Activated CD8-positive, alpha-beta T cell treated with anti-CD3 and anti-CD28 coated beads for 36 hours (primary cell): ENCODE data around the gene UNC5A. TPM values are rescaled to one million over a fixed set of nuclear protein-coding genes. Genes with fewer than 3 reads are reported as not detected.

Experiments
- ATAC-seq: fragments of 200-7000 bp; cut with Tn5 transposase; one replicate; pipeline ENCODE4 v1.10.0; 2021; ENCODE audit warnings: mild to moderate bottlenecking, moderate library complexity
- CTCF ChIA-PET: fragments of 350-600 bp; sonication (Branson Sonifier 250); formaldehyde crosslinking; loops from one replicate; lab custom pipeline; 2021; ENCODE audit warnings: antibody characterized with exemption; lab: Charles Lee
- POLR2A ChIA-PET: fragments of 350-600 bp; sonication (Branson Sonifier 250); formaldehyde crosslinking; loops from one replicate; lab custom pipeline; 2021; ENCODE audit warnings: antibody characterized with exemption; lab: Charles Lee
- DNase-seq: peaks from one replicate; pipeline ENCODE4 v3.0.0-alpha.2; 2020
- H3K27ac Mint-ChIP-seq: one replicate; pipeline ENCODE4 v1.8.0; 2021; ENCODE audit warnings: mild to moderate bottlenecking, mixed read lengths
- H3K27me3 Mint-ChIP-seq: one replicate; pipeline ENCODE4 v1.8.0; 2021; ENCODE audit warnings: mixed read lengths
- H3K36me3 Mint-ChIP-seq: one replicate; pipeline ENCODE4 v1.8.0; 2021; ENCODE audit warnings: low read depth, mixed read lengths
- H3K4me1 Mint-ChIP-seq: one replicate; pipeline ENCODE4 v1.8.0; 2021; ENCODE audit warnings: low read depth, mixed read lengths
- H3K4me3 Mint-ChIP-seq: one replicate; pipeline ENCODE4 v1.8.0; 2021; ENCODE audit warnings: mild to moderate bottlenecking, moderate library complexity, mixed read lengths
- H3K9me3 Mint-ChIP-seq: one replicate; pipeline ENCODE4 v1.8.0; 2021; ENCODE audit warnings: mixed read lengths
- intact Hi-C: fragments of 100-400 bp; cut with micrococcal nuclease; formaldehyde crosslinking; loops from one replicate; pipeline ENCODE4 v1.10.0; 2022
- total RNA-seq, 2 experiments: library from RNA; stranded (reverse); gene quantifications; one replicate each; pipeline ENCODE4 v1.2.3, GENCODE V29; 2021
- TF ChIP-seq, protein P1 (sequence below): fragments of 200-600 bp; IDR thresholded peaks from one replicate; pipeline ENCODE4 v1.8.0; 2022; ENCODE audit warnings: antibody characterized with exemption, mild to moderate bottlenecking

UNC5A gene
- total RNA-seq, 2 experiments from 2014 or later, result not detected

DNA sequence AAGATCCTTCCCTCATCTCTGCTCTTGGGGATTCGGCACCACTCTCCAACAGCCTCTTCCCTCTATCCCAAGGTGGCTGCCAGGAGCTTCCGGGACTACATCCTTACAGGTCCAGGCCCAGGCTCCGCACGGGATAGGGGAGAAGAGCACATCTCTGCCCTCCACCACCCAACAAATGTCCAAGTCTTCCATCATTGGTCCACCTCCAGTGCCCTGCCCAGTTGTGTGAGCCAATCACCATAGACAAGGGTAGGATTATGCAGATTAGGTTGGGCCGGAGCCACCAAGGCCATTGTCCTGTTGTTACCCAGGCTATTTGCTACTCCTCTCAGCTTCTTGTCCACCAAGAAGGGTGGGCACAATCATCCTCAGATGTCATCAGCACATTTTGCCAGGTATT lies 9.1 kb downstream of the UNC5A start:
- Mint-ChIP-seq H3K9me3 (no peaks in the 10 kb centered on the region), H3K36me3 (no peaks in the 10 kb centered on the region), H3K27me3 (peaks cover 61% of the 10 kb centered on the region), H3K4me1 (peaks cover 12% of the 10 kb centered on the region), H3K4me3 (no peak overlapping the region), H3K27ac (no peak overlapping the region)
- TF ChIP-seq, protein P1, sequence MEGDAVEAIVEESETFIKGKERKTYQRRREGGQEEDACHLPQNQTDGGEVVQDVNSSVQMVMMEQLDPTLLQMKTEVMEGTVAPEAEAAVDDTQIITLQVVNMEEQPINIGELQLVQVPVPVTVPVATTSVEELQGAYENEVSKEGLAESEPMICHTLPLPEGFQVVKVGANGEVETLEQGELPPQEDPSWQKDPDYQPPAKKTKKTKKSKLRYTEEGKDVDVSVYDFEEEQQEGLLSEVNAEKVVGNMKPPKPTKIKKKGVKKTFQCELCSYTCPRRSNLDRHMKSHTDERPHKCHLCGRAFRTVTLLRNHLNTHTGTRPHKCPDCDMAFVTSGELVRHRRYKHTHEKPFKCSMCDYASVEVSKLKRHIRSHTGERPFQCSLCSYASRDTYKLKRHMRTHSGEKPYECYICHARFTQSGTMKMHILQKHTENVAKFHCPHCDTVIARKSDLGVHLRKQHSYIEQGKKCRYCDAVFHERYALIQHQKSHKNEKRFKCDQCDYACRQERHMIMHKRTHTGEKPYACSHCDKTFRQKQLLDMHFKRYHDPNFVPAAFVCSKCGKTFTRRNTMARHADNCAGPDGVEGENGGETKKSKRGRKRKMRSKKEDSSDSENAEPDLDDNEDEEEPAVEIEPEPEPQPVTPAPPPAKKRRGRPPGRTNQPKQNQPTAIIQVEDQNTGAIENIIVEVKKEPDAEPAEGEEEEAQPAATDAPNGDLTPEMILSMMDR, result no peak
- no peak for DNase-seq
- intact Hi-C loops, result no loop called here
- ATAC-seq, result no peak
- ChIA-PET POLR2A (no interaction called here), CTCF (interaction anchor here (3.4 kb wide), 1 partner anchor 161 kb away, joined by 14 read pairs; no protein-coding TSS in a partner anchor)

DNA sequence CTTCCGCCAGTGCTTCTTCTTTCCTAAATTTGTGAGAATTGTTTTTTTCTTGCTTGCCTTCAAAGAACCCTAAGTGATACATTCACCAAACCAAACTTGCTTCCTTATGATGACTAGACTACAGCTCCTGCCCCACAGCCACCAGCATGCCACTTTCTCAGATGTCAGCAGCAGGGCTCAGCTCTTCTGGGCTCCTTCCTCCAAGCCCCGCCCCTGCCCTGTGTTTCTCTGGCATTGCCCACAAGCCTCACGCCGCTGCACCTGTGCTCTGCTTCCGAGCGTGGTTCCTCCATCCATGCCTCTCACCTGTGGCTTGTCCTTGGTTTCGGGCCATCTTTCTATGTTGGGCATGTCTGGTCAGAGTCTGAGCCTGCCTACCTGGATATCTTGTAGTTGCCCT lies 10.6 kb downstream of the UNC5A start:
- TF ChIP-seq, protein P1, result no peak
- ATAC-seq (no peak), DNase-seq (no peak)
- Mint-ChIP-seq H3K27me3 (peaks cover 49% of the 10 kb centered on the region), H3K27ac (no peak overlapping the region), H3K4me3 (no peak overlapping the region), H3K9me3 (no peaks in the 10 kb centered on the region), H3K36me3 (no peaks in the 10 kb centered on the region), H3K4me1 (peaks cover 12% of the 10 kb centered on the region)
- intact Hi-C loops, result no loop called here
- ChIA-PET CTCF (interaction anchor here (2.0 to 3.4 kb wide), 2 partner anchors 160 to 162 kb away, joined by 7 to 14 read pairs; no protein-coding TSS in a partner anchor), POLR2A (interaction anchor here (0.7 to 1.1 kb wide), 2 partner anchors 9 to 14 kb away, joined by 3 to 4 read pairs; no protein-coding TSS in a partner anchor)

DNA sequence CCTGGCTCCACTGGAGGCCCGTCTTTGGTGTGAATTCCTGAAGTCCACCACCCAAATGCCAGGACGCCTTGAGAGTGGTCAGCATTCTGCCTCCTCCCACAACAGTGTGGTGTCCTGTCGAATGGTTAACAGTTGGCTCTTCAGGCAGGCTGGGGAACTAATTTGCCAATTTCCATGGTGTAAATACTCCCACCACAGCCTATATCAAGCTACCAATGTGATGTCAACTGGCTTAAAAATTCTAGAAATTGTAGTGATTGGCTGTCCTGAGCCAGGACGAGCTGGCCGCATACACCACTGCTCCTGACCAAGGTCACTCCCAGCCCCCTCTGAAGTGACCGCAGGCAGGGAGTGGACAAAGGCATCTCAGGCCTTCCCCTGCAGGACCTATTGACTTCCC lies 11.1 kb downstream of the UNC5A start:
- no peaks in the 10 kb centered on the region for H3K36me3 Mint-ChIP-seq
- H3K9me3 Mint-ChIP-seq, result no peaks in the 10 kb centered on the region
- DNase-seq, result no peak
- no peak overlapping the region for H3K27ac Mint-ChIP-seq
- no peak for ATAC-seq
- CTCF ChIA-PET, result interaction anchor here (2.0 to 3.4 kb wide), 2 partner anchors 160 to 163 kb away, joined by 7 to 14 read pairs; no protein-coding TSS in a partner anchor
- POLR2A ChIA-PET, result no interaction called here
- TF ChIP-seq, protein P1, result no peak
- intact Hi-C loops, result no loop called here
- H3K27me3 Mint-ChIP-seq, result peaks cover 45% of the 10 kb centered on the region
- H3K4me1 Mint-ChIP-seq, result peaks cover 12% of the 10 kb centered on the region
- H3K4me3 Mint-ChIP-seq, result no peak overlapping the region

DNA sequence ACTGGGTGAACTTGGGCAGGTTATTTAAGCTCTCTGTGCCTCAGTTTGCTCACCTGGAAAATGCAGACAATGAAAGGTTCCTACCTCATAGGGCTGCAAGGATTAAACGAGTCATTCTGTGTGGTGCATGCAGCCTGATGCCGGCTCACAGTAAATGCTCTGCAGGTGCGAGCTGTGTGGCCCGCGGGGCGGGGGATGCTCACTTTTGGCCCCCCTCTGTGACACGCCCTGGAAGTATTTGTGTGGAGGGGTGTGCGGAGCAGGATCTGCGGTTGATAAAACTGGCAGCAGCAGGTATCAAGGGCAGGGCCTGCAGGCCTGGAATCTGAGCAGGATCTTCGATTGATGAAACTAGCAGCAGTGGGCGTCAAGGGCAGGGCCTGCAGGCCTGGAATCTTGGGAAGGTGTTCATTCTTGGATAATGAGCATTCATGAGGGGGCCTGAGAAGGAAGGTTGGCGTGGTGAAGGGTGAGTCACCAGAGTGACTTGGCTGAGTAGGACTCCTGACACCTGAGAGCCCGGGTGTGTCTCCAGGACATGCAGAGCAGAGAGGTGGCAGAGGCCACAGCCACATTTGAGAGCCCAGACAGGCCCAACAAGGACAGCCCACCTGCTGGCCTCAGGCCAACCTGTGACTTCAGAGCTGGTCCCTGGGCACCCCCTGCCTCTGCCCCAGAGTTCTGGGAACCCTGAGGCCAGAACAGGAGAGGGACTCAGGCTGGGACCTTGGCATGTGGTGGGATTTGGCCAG lies 11.9 kb downstream of the UNC5A start:
- no peak for ATAC-seq
- ChIA-PET POLR2A (no interaction called here), CTCF (interaction anchor here (2.0 kb wide), 1 partner anchor 161 kb away, joined by 7 read pairs; no protein-coding TSS in a partner anchor)
- Mint-ChIP-seq H3K4me3 (no peak overlapping the region), H3K27ac (no peak overlapping the region), H3K36me3 (no peaks in the 10 kb centered on the region), H3K9me3 (no peaks in the 10 kb centered on the region), H3K4me1 (peaks cover 8% of the 10 kb centered on the region), H3K27me3 (peaks cover 40% of the 10 kb centered on the region)
- intact Hi-C loops, result no loop called here
- DNase-seq, result no peak
- TF ChIP-seq, protein P1, result no peak

- Mint-ChIP-seq H3K36me3 (no peaks in the 10 kb centered on the region), H3K4me1 (peaks cover 8% of the 10 kb centered on the region), H3K4me3 (no peak overlapping the region), H3K9me3 (no peaks in the 10 kb centered on the region), H3K27ac (no peak overlapping the region), H3K27me3 (peaks cover 40% of the 10 kb centered on the region)
- no peak for DNase-seq
- ChIA-PET CTCF (no interaction called here), POLR2A (no interaction called here)
- ATAC-seq, result no peak
- intact Hi-C loops, result no loop called here
- TF ChIP-seq, protein P1, result no peak
Measured at GRCh38 chr5:176822793-176823481, 12.6 kb downstream of the UNC5A start.
